NCI-H2227 (cell line): ENCODE measurements around the gene CTNND2.
A peak's percentile ranks its signal among the peaks of the same experiment; 100 is the strongest.

Experiments used
- DNase-seq: peaks from one replicate; lab custom pipeline; 2025; ENCODE audit not compliant: unreplicated experiment; lab: John Stamatoyannopoulos, UW

Gene CTNND2

DNA sequence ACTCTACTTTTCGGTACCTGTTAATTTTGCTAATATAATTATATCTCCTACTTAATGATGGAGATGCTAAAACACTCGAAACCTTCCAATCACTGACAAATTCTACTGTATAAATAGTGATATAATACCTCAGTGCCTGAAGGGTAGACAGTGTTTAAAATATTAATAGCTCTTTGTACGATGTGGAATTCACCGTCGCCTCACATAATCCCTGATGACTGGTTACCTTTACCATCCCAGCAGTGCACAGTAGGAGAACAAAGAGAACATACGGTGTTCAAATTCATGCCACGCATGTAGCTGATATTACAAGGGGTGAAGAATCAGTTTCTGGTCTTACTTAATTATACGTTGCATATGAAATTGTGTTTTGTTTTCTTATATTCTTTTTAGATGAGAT lies 506.7 kb downstream of the CTNND2 start:
- no peak for DNase-seq

DNA sequence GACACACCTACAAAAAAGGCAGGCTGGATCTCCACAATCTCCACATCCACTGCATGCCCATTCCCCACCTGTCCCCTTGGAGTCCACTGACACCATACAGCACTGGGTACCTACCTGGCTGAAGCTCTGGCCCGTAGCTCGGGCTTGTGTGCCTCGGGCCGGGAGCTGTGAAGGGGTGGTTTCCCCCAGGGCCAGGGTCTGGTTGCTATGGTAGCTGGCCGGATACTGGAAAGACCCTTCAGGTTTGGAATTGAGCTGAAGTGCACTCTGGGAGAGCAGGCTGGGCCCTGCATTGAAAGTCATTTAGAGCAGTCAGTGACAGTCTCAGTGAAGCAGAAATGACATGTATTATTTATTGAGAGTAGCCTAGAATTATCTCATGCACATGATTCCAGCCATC lies 507.3 kb downstream of the CTNND2 start:
- DNase-seq, result peak; percentile 25

DNA sequence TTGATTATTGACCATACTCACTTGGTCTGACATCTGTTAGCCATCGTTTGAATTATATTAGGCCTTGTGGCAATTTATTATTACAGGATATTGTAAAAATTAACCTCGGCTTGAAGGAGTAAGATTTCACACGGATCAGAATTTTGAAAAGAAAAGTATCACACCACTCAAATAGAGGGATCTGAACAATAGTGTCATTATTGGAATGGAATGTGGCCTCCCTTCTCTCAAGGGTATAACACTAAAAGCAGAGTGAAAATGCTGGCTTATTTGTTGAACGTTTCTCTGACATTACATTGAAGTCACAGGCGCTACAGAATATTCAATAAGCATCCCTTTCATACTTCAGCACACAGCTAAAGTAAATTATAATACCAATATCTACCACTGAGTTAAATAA lies 509.3 kb downstream of the CTNND2 start:
- DNase-seq, result no peak

DNA sequence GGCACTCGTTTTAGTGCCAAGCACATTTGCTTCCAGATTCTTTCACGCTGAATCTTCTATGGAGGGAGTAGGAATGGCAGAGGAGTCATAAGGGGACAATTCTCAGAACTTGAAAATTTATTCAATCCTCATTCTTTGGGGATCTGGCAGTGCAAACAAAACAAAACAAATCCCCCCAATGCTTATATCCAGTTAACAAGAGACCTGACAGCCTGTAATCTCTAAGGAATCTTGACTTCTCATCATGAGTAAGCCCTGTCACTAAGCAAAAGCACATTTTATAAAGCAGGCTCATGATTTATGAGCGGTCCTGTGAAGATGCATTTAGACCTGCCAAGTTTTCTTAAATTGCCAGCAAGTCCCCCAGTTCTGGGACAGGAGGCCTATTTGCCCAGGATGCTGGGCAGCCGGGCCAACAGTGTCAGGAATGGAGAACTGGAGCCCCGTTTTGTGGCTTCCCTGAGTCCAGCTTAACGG lies 513.9 kb downstream of the CTNND2 start:
- no peak for DNase-seq

DNA sequence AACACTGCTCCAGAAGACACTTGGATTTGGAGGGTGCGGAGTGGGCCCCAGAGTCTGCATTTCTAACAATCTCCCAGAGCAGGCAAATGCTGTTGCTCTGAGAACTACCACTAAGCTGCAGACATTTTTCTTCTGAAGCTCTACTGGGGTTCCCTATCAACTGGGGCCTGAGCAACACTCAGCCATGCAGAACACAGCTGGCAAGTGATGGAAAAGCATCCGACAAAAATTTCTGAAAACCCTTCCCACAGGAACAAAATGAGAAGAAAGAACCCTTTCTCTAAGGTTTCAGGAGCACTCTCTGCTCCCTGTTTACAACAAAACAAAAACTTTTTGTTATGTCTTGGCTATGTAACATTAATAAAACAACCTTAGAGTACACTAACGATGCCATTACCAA lies 516.9 kb downstream of the CTNND2 start:
- no peak for DNase-seq

DNA sequence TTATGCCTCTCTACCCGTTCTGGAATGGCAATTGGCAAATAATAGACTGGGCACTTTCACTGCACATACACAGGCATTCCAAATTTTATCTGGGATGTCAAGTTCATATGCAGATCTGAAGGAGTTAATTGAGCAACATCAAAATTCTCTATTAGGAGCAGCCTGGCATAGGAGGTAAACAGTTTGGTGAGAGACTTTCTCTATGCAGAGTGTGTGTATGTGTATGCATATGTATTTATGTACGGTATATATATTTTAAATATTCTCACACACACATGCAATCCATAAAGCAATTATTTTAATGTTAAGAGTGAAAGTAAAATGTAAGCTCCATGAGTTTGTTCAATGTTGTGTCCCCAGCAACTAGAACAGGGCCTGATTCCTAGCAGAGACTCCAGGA lies 517.8 kb downstream of the CTNND2 start:
- no peak for DNase-seq

DNA sequence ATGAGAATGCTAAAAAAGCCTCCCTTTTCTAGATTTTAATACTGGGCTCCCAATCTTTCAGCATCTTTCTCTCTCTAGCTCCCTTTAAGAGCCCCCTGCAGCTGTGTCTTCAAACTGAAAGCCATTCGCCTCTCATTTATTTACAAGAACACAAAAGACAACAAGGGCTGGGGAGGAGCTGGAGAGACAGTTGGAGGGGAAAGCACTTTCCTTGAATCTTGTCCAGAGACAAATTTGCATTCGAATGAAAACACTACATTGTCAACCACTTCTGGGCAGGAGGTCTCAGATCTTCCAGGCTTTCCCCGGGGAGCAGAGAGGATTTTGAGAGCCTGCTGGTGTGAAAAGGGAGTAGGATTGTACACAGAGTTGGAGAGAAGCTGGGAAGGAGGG lies 518.3 kb downstream of the CTNND2 start:
- DNase-seq, result peak; percentile 76

DNA sequence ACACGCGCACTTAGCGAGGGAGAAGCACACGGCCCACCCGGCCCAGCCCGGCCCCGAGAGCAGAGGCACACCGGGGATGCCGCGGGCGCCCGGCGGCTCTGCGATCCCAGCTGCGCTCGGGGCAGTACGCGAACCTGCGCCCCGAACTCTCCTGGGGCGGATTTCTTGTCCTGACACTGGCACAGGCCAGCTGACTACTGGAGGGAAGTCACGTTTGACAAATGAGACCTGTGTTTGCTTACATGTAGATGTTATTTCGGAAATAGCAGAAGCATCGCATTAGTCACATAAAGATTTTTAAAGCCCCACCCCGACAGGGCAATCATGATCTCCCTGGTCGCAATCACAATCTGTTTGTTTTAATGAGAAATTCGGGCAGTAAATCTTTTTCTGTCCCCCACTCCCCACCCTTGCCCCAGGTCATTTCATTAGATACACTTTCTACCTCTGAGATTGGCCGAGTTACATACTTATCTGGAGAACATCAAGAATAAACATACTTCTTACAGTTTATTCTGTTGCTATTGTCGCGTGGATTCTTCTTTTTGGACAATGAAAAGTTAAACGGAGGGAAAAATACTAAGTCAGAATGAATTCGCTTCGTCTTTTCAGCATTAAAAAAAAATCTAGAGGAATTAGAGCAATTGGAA lies 518.9 kb downstream of the CTNND2 start:
- no peak for DNase-seq

DNA sequence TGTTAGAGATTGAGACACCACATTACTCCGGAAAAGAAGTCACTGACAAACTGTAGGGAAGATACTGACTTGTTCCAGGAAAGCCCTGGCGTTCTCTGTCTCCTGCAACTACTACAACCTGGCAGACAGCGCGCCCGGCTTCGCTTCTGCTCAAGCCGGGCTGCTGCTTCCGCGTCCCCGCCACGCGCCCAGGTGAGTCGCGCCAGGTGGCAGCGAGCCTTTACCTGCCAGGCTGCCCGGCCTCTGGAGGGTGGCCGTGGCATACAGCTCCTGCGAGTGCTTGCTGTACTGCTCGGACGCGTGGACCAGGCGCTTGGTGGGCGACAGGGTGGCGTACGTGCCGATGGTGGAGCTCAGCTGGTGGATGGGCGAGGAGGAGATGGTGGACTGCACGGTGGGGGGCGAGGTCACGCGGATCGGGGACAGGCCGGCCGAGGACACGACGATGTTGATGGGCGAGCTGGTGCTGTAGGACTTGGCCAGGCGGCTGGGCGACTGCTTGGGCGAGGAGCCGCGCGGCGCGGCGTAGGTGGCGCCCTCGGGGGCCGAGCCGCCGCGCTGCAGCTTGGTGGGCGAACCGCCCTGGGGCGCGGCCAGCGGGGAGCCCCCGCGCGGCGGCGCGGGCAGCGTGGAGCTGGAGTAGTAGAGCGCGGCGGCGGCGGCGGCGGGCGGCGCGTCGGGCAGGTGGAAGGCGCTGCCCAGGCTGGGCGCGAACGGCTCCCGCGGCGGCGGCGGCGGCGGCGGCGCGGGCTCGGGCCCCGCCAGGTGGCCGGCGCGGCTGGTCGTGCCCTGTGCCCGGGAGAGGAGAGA lies 519.6 kb downstream of the CTNND2 start:
- peak; percentile 54 for DNase-seq

DNA sequence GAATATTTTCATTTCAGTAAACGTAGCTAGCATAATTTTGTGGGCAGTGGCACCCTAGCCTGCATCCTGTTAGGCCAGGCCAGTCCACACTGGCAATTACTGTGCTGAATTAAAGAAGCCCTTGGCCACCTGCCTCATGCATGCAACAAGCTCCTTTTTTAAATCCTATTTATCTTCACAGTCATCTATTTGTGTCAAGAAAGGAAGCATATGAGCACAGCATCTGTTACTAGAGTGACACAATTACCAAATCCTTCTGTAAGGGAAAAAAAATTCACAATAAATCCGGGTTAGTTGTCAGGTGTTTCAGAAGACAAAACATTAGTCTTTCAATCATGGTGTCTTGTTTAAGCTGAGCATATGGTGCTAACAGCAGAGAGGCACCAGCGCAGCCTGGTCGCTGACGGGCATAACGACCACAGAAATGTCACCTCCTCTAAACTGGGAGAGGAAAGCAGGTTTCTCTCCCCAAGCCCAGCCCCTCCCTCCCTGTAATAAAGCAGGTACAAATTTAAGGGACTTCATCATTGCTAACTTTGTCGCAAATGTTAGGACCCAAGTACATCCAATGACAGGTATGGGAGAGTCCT lies 520.6 kb downstream of the CTNND2 start:
- no peak for DNase-seq

DNA sequence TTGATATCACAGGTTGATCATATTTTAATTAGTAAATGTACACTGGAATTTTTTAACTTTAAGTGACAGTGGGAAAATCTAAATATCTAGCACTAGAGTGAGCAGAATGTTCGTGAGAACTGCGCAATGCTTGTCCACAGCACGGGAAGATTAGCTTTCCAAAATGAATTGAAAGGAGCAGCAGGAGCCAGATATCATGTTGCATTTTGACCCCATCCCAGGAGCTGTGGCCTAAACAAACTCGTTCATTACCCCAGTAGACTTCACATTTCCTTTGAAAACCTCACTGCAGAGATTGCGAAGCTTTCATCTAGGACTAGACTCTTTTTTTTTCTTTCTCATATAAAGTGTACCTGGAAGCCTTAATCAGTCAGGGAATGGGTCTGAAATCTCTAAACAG lies 525.8 kb downstream of the CTNND2 start:
- no peak for DNase-seq

DNA sequence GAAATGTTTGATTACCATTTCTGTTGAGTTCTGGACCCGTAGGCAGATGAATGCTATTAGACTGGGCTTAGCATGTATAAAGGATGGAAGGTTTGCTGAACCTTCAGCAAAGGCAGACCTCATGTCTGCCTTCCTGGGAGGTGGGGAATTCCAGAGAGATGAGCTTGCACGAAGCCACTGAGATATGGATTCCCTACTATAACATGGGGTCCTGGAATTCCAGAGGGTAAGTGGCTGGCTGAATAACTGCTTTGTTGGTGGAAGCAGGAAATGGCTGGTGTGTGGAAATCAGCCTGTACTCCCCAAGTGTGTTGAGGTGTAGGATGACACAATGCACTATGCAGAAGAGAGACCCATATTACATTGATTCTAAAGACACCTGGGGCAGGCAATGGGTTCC lies 526.4 kb downstream of the CTNND2 start:
- no peak for DNase-seq

DNA sequence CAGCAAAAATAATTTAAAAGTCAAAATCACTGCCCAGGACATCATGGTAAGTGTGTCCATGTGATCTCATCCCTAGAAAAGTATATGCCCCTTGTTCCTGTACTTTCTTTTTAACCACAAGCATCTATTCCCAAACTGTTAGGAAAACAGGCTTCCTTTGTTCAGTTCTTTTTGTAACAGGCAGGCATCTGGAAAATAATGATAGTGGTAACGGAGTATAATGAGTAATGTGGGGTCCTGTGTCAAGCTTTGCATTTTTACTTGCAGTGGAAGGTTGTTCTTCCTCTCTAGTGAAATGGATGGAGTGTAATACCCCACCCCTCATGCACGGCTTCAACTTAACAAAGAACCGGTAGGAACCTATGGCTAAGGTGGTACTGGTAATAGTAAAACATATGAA lies 532.1 kb downstream of the CTNND2 start:
- DNase-seq, result peak; percentile 25

DNA sequence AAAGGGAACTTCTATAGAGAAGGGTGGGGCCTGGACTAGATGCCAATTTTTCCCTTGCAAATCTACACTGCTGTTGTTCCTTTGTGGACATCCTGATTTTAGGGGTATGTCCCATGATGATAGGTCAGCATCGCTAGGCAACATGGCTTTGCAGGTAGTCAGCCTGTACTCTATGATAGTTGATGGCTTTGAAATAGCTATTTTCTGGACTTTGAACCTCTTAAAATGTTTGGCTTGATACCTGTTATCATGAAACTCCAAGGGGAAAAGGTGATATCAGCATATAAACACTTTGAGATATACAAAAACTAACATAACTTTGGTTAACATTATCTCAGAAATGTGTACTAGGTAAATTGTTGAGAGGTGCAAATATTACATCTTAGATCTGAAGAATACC lies 533.2 kb downstream of the CTNND2 start:
- no peak for DNase-seq

DNA sequence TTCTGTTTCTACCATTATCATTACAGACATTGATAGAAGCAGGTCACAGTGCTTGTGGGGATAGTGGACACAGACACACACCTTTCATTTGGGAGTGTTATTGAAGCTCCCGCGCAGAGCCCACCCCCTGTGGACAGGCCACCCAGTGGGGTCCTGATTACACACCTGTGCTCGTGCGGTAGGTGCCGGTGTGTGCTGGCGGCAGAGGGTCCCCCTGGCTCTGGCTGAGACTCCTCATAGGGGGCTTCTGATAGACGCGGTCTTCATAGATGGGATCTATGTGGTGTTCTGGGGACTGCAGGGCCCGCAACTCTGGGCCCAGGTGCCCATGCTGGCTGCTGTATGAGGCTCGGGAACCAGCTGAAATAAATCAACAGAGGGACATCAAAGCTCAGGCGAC lies 539.7 kb downstream of the CTNND2 start:
- DNase-seq, result no peak

DNA sequence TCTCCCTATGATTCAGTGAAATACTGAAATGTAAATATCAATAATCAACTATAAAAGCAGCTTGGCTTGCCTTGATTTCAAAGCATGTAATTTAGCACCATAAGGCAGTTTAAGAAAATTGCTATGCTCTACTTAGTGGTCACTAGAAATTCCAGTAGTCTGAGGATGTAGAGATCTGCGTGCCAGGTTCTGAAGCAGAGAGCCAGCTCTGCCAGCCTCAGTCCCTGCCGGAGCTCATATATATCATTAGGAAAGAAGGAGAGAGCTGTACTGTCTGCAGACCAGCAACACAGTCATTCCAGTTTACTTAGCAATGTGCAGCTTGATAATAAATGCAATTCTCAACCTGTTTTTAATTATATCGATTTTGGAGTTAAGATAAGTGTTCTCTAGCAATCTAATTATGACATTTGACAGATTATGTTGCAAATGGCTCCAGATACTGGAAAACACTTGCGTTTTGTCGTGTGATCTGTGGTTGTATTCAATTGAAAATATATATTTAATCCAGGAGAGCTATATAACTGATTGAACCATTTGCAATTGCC lies 540.5 kb downstream of the CTNND2 start:
- DNase-seq, result peak; percentile 63

DNA sequence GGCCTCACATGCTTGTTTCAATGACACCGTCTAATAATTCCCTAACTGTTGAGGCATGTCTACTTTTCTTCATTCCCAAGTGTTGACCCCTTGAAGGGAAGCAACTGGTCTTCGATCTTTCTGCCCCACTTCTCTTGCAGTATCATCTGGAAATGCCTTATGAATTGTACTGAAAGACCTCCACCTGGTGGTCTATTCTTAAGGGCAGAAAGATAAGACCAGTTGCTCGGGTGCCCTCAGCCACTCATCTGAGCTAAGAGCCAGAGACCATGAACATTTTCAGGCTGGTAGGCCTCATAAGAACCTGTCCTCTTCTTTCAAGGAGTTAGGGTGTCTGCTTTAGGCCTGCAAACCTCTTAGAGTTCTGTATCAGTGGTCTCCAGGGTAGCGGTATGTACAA lies 542.5 kb downstream of the CTNND2 start:
- no peak for DNase-seq

DNA sequence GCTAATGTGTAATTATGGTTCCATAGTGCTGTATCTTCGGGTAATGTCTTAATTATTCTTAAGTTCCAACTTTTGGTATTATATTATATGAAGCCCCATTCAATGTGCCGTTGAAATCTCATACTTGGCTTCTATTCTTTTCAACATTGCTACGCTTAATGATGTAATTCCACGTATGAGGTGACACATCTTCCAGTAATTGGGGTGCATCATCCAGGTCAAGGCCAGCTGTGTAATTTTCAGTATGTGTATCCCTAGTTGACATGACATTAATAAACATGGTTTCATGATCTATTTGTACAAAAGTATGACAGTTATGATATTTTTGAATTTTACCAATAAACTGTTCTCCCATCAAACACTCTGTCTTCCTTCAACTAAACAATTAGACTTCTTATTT lies 546.3 kb downstream of the CTNND2 start:
- DNase-seq, result no peak

DNA sequence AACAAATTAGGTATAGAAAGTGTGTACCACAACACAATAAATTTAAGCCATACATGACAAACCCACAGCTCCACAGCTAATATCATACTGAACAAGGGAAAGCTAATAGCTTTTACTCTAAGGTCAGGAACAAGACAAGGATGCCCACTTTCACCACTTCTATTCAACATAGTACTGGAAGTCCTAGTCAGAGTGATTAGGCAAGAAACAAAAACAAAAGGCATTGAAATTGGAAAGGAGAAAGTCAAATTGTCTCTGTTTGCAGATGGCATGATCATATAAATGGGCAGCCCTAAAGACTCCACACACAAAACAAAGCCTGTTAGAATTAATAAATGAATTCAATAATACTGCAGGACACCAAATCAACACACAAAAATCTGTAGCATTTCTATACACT lies 548.8 kb downstream of the CTNND2 start:
- no peak for DNase-seq

DNA sequence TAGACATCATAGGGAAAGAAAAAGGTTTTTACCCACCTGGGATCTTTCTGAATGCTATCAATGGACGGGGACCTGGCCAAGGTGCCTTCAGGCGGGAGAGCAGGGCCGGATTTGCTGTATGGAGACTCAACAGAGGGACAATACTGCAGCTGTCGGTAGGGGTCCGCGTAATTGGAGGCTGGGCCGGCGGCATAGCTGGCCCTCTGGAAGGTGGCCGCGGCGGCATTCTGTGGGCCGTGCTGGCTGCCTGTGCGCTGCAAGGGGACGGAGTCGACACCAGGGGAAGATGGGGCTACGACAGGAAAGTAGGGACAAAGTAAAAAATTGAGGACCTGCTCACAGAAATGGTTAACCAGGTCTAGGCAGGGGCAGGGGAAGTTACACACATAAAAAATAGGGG lies 557.9 kb downstream of the CTNND2 start:
- no peak for DNase-seq

DNA sequence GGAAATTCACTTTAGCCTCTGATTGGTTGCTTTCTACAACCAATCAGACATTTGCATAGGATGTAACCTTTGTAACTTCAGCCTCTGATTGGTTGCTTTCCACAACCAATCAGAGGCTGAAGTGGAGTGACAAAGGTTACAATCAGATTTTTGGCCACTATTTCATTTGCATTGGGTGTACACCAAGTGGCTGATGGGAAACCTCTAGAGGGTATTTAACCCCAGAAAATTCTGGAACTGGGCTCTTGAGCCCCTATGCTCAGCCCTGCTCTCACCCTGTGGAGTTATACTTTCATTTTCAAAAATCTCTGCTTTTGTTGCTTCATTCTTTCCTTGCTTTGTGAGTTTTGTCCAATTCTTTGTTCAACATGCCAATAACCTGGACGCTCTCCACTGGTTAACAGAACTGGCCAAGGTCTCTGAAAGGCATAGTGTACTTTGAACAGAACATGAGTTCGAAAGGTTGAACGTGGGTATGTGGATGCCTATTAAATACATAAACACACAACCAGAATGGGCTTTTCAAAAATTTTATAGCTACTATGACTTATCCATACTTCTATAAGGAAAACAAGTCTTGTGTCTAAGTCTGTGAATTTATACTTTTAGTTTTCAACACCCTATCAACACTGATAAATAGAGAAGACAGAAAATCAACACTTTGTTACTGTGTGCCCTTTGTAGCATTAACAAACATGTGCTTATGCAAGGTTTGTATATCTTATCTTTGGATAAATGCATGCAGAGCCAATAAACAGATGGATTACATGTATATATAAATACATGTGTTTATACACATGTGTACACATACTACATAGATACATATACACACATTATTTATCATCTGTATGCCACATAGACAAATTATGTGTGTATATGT lies 568.1 kb downstream of the CTNND2 start:
- no peak for DNase-seq
